GM21360 (cell line): Measurements from ENCODE around the gene PSMD12.
"Not testable (repeated sequence)": the region's sequence is repeated elsewhere in the genome, so short reads cannot be mapped to it uniquely, and the experiment has no call there.

Experiments used
- ATAC-seq: cut with Tn5 transposase; IDR thresholded peaks from one replicate; pipeline ENCODE4 v1.9.1; 2021; ENCODE audit warnings: mild to moderate bottlenecking, moderate library complexity; ENCODE audit not compliant: unreplicated experiment

The PSMD12 gene

GRCh38 chr17:67315865-67316264, 50.5 kb downstream of the PSMD12 start:
- no peak for ATAC-seq

- no peak for ATAC-seq
Measured at GRCh38 chr17:67312265-67312664, 54.1 kb downstream of the PSMD12 start.

- ATAC-seq = no peak
Measured at GRCh38 chr17:67311575-67311974, 54.8 kb downstream of the PSMD12 start.

- no peak for ATAC-seq
Measured at GRCh38 chr17:67310406-67310805, 56.0 kb downstream of the PSMD12 start.

- not testable (repeated sequence) for ATAC-seq
Measured at GRCh38 chr17:67305446-67306235, 60.7 kb downstream of the PSMD12 start.

- no peak for ATAC-seq
Measured at GRCh38 chr17:67297454-67297960, 68.9 kb downstream of the PSMD12 start.

GRCh38 chr17:67294451-67295199, 71.8 kb downstream of the PSMD12 start:
- ATAC-seq = no peak

GRCh38 chr17:67293251-67294203, 72.8 kb downstream of the PSMD12 start:
- peak; percentile 89 for ATAC-seq

- no peak for ATAC-seq
Measured at GRCh38 chr17:67290711-67291291, 75.6 kb downstream of the PSMD12 start.

GRCh38 chr17:67290244-67290643, 76.1 kb downstream of the PSMD12 start:
- ATAC-seq = no peak

GRCh38 chr17:67289181-67289876, 77.0 kb downstream of the PSMD12 start:
- no peak for ATAC-seq
